Endothelial cell of umbilical vein (primary cell): ENCODE data around the gene EEFSEC. TPM values are rescaled to one million over a fixed set of nuclear protein-coding genes. Genes with fewer than 3 reads are reported as not detected.

Experiments
- BruUV-seq: library from RNA; stranded (reverse); fragments of 400-500 nt; replicated peaks from 2 replicates; lab custom pipeline; 2021; lab: Mats Ljungman, UMichigan
- CTCF ChIA-PET: fragments of 300-600, 350-600 bp; sonication (Branson Sonifier 250); formaldehyde crosslinking; loops from one replicate; lab custom pipeline; 2021; ENCODE audit warnings: antibody characterized with exemption, inconsistent platforms; lab: Charles Lee
- POLR2A ChIA-PET: fragments of 300-600, 350-600 bp; sonication (Branson Sonifier 250); formaldehyde crosslinking; loops from one replicate; lab custom pipeline; 2021; ENCODE audit warnings: antibody characterized with exemption, inconsistent platforms; lab: Charles Lee
- DNase-seq: peaks from one replicate; pipeline ENCODE4 v3.0.0-alpha.2; 2011; ENCODE audit warnings: low read depth, low spot score
- FAIRE-seq: peaks from 2 replicates; lab custom pipeline; 2011; peaks lifted over from hg19 to GRCh38; lab: Jason Lieb, UNC
- H2AFZ ChIP-seq: 2 replicates; pipeline ENCODE4 v1.6.0; 2012; ENCODE audit warnings: low read depth, low read length, control low read depth, inconsistent platforms
- H3K27ac ChIP-seq: 2 replicates; pipeline ENCODE4 v1.5.1; 2011; ENCODE audit warnings: low read depth, mild to moderate bottlenecking, control low read depth, low read length, moderate library complexity; ENCODE audit not compliant: insufficient read depth
- H3K27me3 ChIP-seq, 2 experiments: 2 replicates each; pipeline versions ENCODE4 v1.6.0 to v1.6.1; 2011; ENCODE audit warnings: low read length in 2 of 2, mixed read lengths in 1 of 2; ENCODE audit not compliant: control insufficient read depth in 2 of 2, insufficient read depth in 2 of 2
- H3K36me3 ChIP-seq, 2 experiments: 2 replicates in 1 of 2; 3 replicates in 1 of 2; pipeline ENCODE4 v1.5.1; 2011; ENCODE audit warnings: low read length in 2 of 2, mild to moderate bottlenecking in 1 of 2, moderate library complexity in 1 of 2; ENCODE audit not compliant: control insufficient read depth in 2 of 2, insufficient read depth in 2 of 2; ENCODE audit errors: extremely low read depth in 1 of 2
- H3K4me1 ChIP-seq: 3 replicates; pipeline ENCODE4 v1.5.1; 2011; ENCODE audit warnings: mild to moderate bottlenecking, low read length; ENCODE audit not compliant: control insufficient read depth, insufficient read depth; ENCODE audit errors: extremely low read depth
- H3K4me2 ChIP-seq: 2 replicates; pipeline ENCODE4 v1.6.1; 2011; ENCODE audit warnings: low read length, control low read depth, mixed read lengths; ENCODE audit not compliant: insufficient read depth
- H3K4me3 ChIP-seq, 3 experiments: fragments of 200-600 bp in 1 of 3; sonication (generic), shearing (Covaris generic) in 1 of 3; replicated peaks in 1 of 3; 2 replicates each; pipeline ENCODE4 v1.5.1; 2011 to 2016; ENCODE audit warnings: control low read depth in 3 of 3, low read length in 3 of 3, mild to moderate bottlenecking in 2 of 3, inconsistent platforms in 1 of 3, low read depth in 1 of 3, moderate library complexity in 1 of 3; ENCODE audit not compliant: insufficient read depth in 1 of 3
- H3K79me2 ChIP-seq: 2 replicates; pipeline ENCODE4 v1.6.0; 2012; ENCODE audit warnings: low read length, inconsistent platforms; ENCODE audit not compliant: control insufficient read depth, insufficient read depth
- H3K9ac ChIP-seq: replicated peaks from 2 replicates; pipeline ENCODE3; 2011; ENCODE audit warnings: low read length, control low read depth; ENCODE audit not compliant: insufficient read depth; ENCODE audit errors: extremely low read depth
- H3K9me1 ChIP-seq: replicated peaks from 3 replicates; pipeline ENCODE4 v1.6.0; 2011; ENCODE audit warnings: mild to moderate bottlenecking, low read length; ENCODE audit not compliant: control insufficient read depth, insufficient read depth; ENCODE audit errors: extremely low read depth
- H3K9me3 ChIP-seq: replicated peaks from 2 replicates; pipeline ENCODE4 v1.5.1; 2012; ENCODE audit warnings: low read length, inconsistent platforms; ENCODE audit not compliant: control insufficient read depth, insufficient read depth
- H4K20me1 ChIP-seq: replicated peaks from 2 replicates; pipeline ENCODE3; 2011; ENCODE audit warnings: mild to moderate bottlenecking, low read length; ENCODE audit not compliant: control insufficient read depth, insufficient read depth; ENCODE audit errors: extremely low read depth
- EZH2 ChIP-seq: IDR thresholded peaks from 2 replicates; pipeline ENCODE4 v1.6.1; 2012; ENCODE audit warnings: borderline replicate concordance, low read depth, mild to moderate bottlenecking, moderate library complexity, low read length, inconsistent platforms; ENCODE audit not compliant: severe bottlenecking
- FOS ChIP-seq: IDR thresholded peaks from 2 replicates; pipeline ENCODE4 v1.6.1; 2011; ENCODE audit warnings: mild to moderate bottlenecking, low read length, moderate library complexity, borderline replicate concordance; ENCODE audit not compliant: insufficient read depth
- GATA2 ChIP-seq: IDR thresholded peaks from 2 replicates; pipeline ENCODE4 v1.7.0; 2011; ENCODE audit warnings: low read depth, mild to moderate bottlenecking, moderate library complexity, mixed read lengths, low read length; ENCODE audit not compliant: insufficient read length, insufficient read depth
- JUN ChIP-seq: IDR thresholded peaks from 2 replicates; pipeline ENCODE4 v1.6.1; 2011; ENCODE audit warnings: borderline replicate concordance, low read depth; ENCODE audit not compliant: insufficient read length, insufficient read depth
- MAX ChIP-seq: IDR thresholded peaks from 2 replicates; pipeline ENCODE4 v1.6.1; 2011; ENCODE audit not compliant: insufficient read depth, insufficient read length
- MYC ChIP-seq: IDR thresholded peaks from one replicate; pipeline ENCODE4 v1.6.1; 2011; ENCODE audit warnings: mild to moderate bottlenecking, low read depth, low read length
- POLR2A ChIP-seq: IDR thresholded peaks from 2 replicates; pipeline ENCODE4 v1.6.1; 2012; ENCODE audit warnings: low read depth, mild to moderate bottlenecking, control low read depth, low read length
- POLR2AphosphoS5 ChIP-seq: IDR thresholded peaks from 2 replicates; pipeline ENCODE4 v1.6.1; 2012; ENCODE audit warnings: low read depth, mild to moderate bottlenecking, control low read depth, low read length, moderate library complexity; ENCODE audit not compliant: insufficient read depth
- dilution Hi-C: fragments of 300-500 bp; cut with MboI; formaldehyde crosslinking; loops from one replicate; pipeline ENCODE4 v1.15.0; 2019; ENCODE audit warnings: low sequenced_read_pairs; ENCODE audit not compliant: extremely low pct_ligation_motif_present
- intact Hi-C: fragments of 100-400 bp; cut with micrococcal nuclease; formaldehyde crosslinking; loops from one replicate; pipeline ENCODE4 v1.10.0; 2022
- polyA plus RNA-seq, 4 experiments: library from polyadenylated mRNA; depleted of rRNA in 3 of 4; stranded (reverse) in 3 of 4; unstranded in 1 of 4; fragments of >200 nt; gene quantifications; 2 replicates each; pipeline versions ENCODE4 v1.2.1 to v1.2.3, GENCODE V29; 2011 to 2012; ENCODE audit warnings: missing spikeins in 1 of 4
- total RNA-seq: library from RNA; stranded (reverse); gene quantifications from 2 replicates; pipeline ENCODE4 v1.2.3, GENCODE V29; 2021
- TF ChIP-seq, protein P1 (sequence below), 2 donors: IDR thresholded peaks; 1 replicate in 1 of 2; 2 replicates in 1 of 2; pipeline ENCODE4 v1.5.1; 2011; ENCODE audit warnings: low read length in 2 of 2, mild to moderate bottlenecking in 2 of 2, moderate library complexity in 2 of 2, control low read depth in 1 of 2, inconsistent platforms in 1 of 2, low read depth in 1 of 2; ENCODE audit not compliant: insufficient read depth in 1 of 2; ENCODE audit errors: extremely low read depth in 1 of 2

The EEFSEC gene
- total and polyA plus RNA-seq, 2 donors (not counting 3 experiments of a cell fraction or from before 2014, with no cell fraction given), result 13.1 to 14.5 TPM

DNA sequence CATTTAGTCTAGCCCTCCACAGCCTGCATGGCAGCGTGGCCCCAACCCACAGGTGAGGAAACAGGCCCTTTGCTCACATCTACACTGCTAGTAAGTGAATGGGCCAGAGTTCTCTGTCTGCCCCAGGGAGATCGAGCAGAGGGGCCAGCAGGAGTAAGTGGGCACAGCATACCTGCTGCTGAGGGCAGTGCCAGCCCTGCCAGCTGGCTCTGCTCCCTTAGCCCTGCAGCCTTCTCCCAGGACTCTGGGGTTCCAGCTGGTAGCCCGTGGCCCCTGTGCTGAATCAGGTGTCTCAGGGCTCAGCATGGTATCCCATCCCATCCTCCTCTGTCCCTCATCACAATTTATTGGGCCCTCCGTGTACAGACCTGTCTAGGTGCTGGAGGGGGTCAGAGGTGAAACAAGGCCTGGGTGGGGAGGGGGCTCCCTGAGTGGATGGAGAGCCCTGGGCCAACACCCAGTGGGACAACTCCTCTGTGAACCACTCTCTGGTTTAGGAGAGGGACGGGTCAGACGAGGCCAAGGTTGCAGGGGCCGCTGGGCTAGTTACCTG is 211.6 kb downstream of the EEFSEC start:
- no peaks in the 10 kb centered on the region for H3K36me3 ChIP-seq
- DNase-seq, result no peak
- FAIRE-seq, result no peak
- no peaks in the 10 kb centered on the region for H3K27me3 ChIP-seq
- no TSS peak for BruUV-seq
- no peaks in the 10 kb centered on the region for H4K20me1 ChIP-seq
- H3K4me2 ChIP-seq, result no peak overlapping the region
- H2AFZ ChIP-seq, result no peak overlapping the region
- no peak overlapping the region for H3K4me3 ChIP-seq
- peaks cover 10% of the 10 kb centered on the region for H3K4me1 ChIP-seq
- H3K79me2 ChIP-seq, result no peaks in the 10 kb centered on the region
- no peak for TF ChIP-seq POLR2A
- no peak for TF ChIP-seq EZH2
- no peak for TF ChIP-seq MYC
- no peak for TF ChIP-seq MAX
- TF ChIP-seq GATA2, result no peak
- no peak for TF ChIP-seq JUN
- no peak for TF ChIP-seq FOS
- no peak for TF ChIP-seq POLR2AphosphoS5
- TF ChIP-seq, protein P1, sequence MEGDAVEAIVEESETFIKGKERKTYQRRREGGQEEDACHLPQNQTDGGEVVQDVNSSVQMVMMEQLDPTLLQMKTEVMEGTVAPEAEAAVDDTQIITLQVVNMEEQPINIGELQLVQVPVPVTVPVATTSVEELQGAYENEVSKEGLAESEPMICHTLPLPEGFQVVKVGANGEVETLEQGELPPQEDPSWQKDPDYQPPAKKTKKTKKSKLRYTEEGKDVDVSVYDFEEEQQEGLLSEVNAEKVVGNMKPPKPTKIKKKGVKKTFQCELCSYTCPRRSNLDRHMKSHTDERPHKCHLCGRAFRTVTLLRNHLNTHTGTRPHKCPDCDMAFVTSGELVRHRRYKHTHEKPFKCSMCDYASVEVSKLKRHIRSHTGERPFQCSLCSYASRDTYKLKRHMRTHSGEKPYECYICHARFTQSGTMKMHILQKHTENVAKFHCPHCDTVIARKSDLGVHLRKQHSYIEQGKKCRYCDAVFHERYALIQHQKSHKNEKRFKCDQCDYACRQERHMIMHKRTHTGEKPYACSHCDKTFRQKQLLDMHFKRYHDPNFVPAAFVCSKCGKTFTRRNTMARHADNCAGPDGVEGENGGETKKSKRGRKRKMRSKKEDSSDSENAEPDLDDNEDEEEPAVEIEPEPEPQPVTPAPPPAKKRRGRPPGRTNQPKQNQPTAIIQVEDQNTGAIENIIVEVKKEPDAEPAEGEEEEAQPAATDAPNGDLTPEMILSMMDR (IDR thresholded peaks at IDR 0.05; ENCODE audit: extremely low read depth in 1 of 2, insufficient read depth in 1 of 2, low read depth in 1 of 2, low read length in 2 of 2), result no peak
- dilution Hi-C loops (no loop called here), intact Hi-C loops (no loop called here)
- H3K9me1 ChIP-seq, result no peaks in the 10 kb centered on the region
- no peak overlapping the region for H3K9ac ChIP-seq
- POLR2A ChIA-PET, result no interaction called here
- no peaks in the 10 kb centered on the region for H3K9me3 ChIP-seq
- H3K27ac ChIP-seq, result no peak overlapping the region
- CTCF ChIA-PET, result interaction anchor here (0.5 to 2.2 kb wide), 3 partner anchors 8 to 244 kb away, joined by 3 to 8 read pairs (median 5); no protein-coding TSS in a partner anchor
